Vagina (tissue), 2 donors: ENCODE results near the gene SIPA1L3.

Experiments used
- POLR2A ChIP-seq, 2 donors: fragments of 450-650 bp; IDR thresholded peaks; one replicate each; pipeline ENCODE4 v1.6.1; 2017; ENCODE audit warnings: antibody characterized with exemption in 2 of 2, mild to moderate bottlenecking in 2 of 2, moderate library complexity in 2 of 2
- POLR2AphosphoS5 ChIP-seq, 2 donors: sonication (generic); formaldehyde crosslinking; IDR thresholded peaks; one replicate each; pipeline ENCODE4 v1.9.0; 2017; ENCODE audit warnings: antibody characterized with exemption in 2 of 2, mild to moderate bottlenecking in 2 of 2, low read depth in 1 of 2; ENCODE audit not compliant: insufficient read depth in 1 of 2
- TF ChIP-seq, protein P1 (sequence below), 3 experiments: fragments of 450-650 bp in 2 of 3; fragments of 200-600 bp in 1 of 3; sonication (generic) in 1 of 3; IDR thresholded peaks; one replicate each; pipeline ENCODE4 v1.5.1; 2017 to 2019; ENCODE audit warnings: antibody characterized with exemption in 3 of 3, mild to moderate bottlenecking in 2 of 3, moderate library complexity in 2 of 3

GRCh38 chr19:38164526-38164925, 257.5 kb downstream of the SIPA1L3 start:
- TF ChIP-seq, protein P1, sequence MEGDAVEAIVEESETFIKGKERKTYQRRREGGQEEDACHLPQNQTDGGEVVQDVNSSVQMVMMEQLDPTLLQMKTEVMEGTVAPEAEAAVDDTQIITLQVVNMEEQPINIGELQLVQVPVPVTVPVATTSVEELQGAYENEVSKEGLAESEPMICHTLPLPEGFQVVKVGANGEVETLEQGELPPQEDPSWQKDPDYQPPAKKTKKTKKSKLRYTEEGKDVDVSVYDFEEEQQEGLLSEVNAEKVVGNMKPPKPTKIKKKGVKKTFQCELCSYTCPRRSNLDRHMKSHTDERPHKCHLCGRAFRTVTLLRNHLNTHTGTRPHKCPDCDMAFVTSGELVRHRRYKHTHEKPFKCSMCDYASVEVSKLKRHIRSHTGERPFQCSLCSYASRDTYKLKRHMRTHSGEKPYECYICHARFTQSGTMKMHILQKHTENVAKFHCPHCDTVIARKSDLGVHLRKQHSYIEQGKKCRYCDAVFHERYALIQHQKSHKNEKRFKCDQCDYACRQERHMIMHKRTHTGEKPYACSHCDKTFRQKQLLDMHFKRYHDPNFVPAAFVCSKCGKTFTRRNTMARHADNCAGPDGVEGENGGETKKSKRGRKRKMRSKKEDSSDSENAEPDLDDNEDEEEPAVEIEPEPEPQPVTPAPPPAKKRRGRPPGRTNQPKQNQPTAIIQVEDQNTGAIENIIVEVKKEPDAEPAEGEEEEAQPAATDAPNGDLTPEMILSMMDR (IDR thresholded peaks at IDR 0.05) = no peak
- TF ChIP-seq POLR2A (IDR thresholded peaks at IDR 0.05) = no peak
- no peak for TF ChIP-seq POLR2AphosphoS5 (IDR thresholded peaks at IDR 0.05; ENCODE audit: insufficient read depth in 1 of 2, low read depth in 1 of 2)
